Measurements from ENCODE around the gene BMP3. TPM values are rescaled to one million over a fixed set of nuclear protein-coding genes. Genes with fewer than 3 reads are reported as not detected.

The BMP3 gene
- total and polyA plus RNA-seq, 7 experiments from 2014 or later = not detected

DNA sequence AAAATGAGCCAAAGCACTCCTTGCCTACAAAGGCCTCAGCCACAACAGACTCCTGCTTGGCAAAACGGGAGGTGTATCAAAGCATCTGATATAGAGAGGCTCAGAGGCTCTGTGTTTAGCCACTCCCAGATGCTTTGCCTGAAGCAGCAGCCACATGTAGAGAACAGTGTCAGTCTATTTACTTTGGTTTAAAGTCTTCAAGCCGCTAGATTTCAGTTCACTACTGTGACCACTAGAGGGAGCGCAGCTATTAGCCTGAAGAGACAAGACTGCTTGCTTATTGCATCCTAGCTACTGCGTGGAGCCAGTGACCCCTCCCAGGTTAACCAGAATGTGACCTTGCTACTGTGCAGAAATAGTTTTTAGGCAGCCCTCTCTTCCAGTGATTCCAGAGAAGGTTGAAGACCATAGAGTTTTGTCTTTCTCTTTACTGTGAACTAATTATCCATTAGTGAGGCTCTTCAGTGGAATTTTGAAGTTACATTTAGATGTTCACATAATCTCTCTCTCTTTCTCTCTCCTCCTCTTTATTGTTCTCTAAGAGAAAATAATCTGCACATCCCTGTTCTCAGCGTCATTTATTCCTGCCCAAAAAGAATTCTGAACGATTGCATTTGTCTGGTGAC, 39.3 kb downstream of the BMP3 start:
- POLR2A ChIA-PET = no interaction called here
- Histone ChIP-seq H3K4me1 (ENCODE audit: control insufficient read depth in 2 of 2, insufficient read depth in 2 of 2, low read length in 2 of 2) (no peaks in the 10 kb centered on the region), H3K27ac (ENCODE audit: low read depth, low read length) (no peak overlapping the region), H3K9me3 (ENCODE audit: control insufficient read depth in 2 of 3, low read length in 3 of 3) (no peaks in the 10 kb centered on the region), H3K27me3 (ENCODE audit: control insufficient read depth in 2 of 2, insufficient read depth in 2 of 2, low read length in 2 of 2) (no peaks in the 10 kb centered on the region), H3K36me3 (ENCODE audit: control insufficient read depth in 2 of 3, insufficient read depth in 3 of 3, low read length in 3 of 3) (no peaks in the 10 kb centered on the region), H3K4me3 (ENCODE audit: low read length) (no peak overlapping the region)
- peak in 8 of 9 donors; percentile 38 to 67 (median 56) for DNase-seq
- Mint-ChIP-seq H3K4me3 (no peak overlapping the region), H3K9me3 (no peaks in the 10 kb centered on the region), H3K4me1 (peaks cover 0 to 5% (median 0%) of the 10 kb centered on the region in 7 donors), H3K27me3 (peaks cover 6 to 24% (median 7%) of the 10 kb centered on the region in 5 donors), H3K36me3 (no peaks in the 10 kb centered on the region), H3K27ac (no peak overlapping the region)
- intact Hi-C loops (cut with micrococcal nuclease) = loop anchor here (1.0 kb wide), 2 partner anchors 190 to 281 kb away; no protein-coding TSS in a partner anchor
- peak; percentile 95 for ATAC-seq
- CTCF ChIA-PET = interaction anchor here (0.6 to 2.6 kb wide), 6 partner anchors 10 to 801 kb away, joined by 3 to 10 read pairs (median 5); no protein-coding TSS in a partner anchor

DNA sequence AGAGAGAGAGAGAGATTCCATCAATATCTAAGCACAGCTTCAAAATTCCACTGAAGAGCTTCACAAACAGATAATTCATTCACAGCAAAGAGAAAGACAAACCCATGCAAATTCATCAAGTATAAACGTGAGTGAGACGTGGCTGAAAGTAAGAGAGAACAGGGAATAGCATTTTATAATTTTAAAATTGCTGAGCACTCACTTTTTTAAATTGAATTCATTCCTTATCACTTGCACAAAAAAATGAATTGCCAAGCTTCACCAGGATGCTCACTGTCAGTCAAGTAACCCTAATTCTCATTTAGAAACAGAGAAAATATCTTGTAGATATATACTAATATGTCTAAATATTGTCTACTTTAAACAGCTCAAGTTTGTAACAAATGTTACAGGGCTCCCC, 40.5 kb downstream of the BMP3 start:
- Mint-ChIP-seq H3K4me3 (no peak overlapping the region), H3K27ac (no peak overlapping the region), H3K4me1 (peaks cover 0 to 5% (median 0%) of the 10 kb centered on the region in 7 donors), H3K9me3 (no peaks in the 10 kb centered on the region), H3K27me3 (peaks cover 0 to 27% (median 10%) of the 10 kb centered on the region in 5 donors), H3K36me3 (no peaks in the 10 kb centered on the region)
- H3K27me3 ChIP-seq (ENCODE audit: control insufficient read depth in 2 of 2, insufficient read depth in 2 of 2, low read length in 2 of 2) = no peaks in the 10 kb centered on the region
- H3K4me1 ChIP-seq (ENCODE audit: control insufficient read depth in 2 of 2, insufficient read depth in 2 of 2, low read length in 2 of 2) = no peaks in the 10 kb centered on the region
- H3K9me3 ChIP-seq (ENCODE audit: control insufficient read depth in 2 of 3, low read length in 3 of 3) = no peaks in the 10 kb centered on the region
- H3K36me3 ChIP-seq (ENCODE audit: control insufficient read depth in 2 of 3, insufficient read depth in 3 of 3, low read length in 3 of 3) = no peaks in the 10 kb centered on the region
- H3K27ac ChIP-seq (ENCODE audit: low read depth, low read length) = no peak overlapping the region
- no peak for DNase-seq
- no peak for ATAC-seq
- intact Hi-C loops (cut with micrococcal nuclease) = no loop called here
- no peak overlapping the region for H3K4me3 ChIP-seq (ENCODE audit: low read length)
- ChIA-PET CTCF (interaction anchor here (1.3 to 2.6 kb wide), 3 partner anchors 13 to 281 kb away, joined by 3 to 10 read pairs (median 7); no protein-coding TSS in a partner anchor), POLR2A (no interaction called here)

DNA sequence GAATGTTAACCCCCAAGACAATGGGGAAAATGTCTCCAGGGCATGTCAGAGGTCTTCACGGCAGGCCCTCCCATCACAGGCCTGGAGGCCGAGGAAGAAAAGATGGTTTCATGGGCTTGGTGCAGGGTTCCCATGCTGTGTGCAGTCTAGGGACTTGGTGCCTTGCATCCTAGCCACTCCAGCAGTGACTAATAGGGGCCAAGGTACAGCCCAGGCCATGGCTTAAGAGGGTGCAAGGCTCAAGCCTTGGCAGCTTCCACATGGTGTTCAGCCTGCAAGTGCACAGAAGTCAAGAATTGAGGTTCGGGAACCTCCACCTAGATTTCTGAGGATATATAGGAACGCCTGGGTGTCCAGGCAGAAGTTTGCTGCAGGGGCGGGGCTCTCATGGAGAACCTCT, 50.6 kb downstream of the BMP3 start:
- Mint-ChIP-seq H3K36me3 (no peaks in the 10 kb centered on the region), H3K27ac (no peak overlapping the region), H3K4me3 (no peak overlapping the region), H3K9me3 (peaks cover 0 to 9% (median 0%) of the 10 kb centered on the region in 11 donors), H3K4me1 (no peaks in the 10 kb centered on the region), H3K27me3 (peaks cover 0 to 13% (median 5%) of the 10 kb centered on the region in 5 donors)
- no peaks in the 10 kb centered on the region for H3K36me3 ChIP-seq (ENCODE audit: control insufficient read depth in 2 of 3, insufficient read depth in 3 of 3, low read length in 3 of 3)
- no peaks in the 10 kb centered on the region for H3K27me3 ChIP-seq (ENCODE audit: control insufficient read depth in 2 of 2, insufficient read depth in 2 of 2, low read length in 2 of 2)
- no peak overlapping the region for H3K27ac ChIP-seq (ENCODE audit: low read depth, low read length)
- ChIA-PET POLR2A (no interaction called here), CTCF (no interaction called here)
- DNase-seq (no peak), ATAC-seq (no peak)
- intact Hi-C loops (cut with micrococcal nuclease) = no loop called here
- no peak overlapping the region for H3K4me3 ChIP-seq (ENCODE audit: low read length)
- no peaks in the 10 kb centered on the region for H3K4me1 ChIP-seq (ENCODE audit: control insufficient read depth in 2 of 2, insufficient read depth in 2 of 2, low read length in 2 of 2)
- H3K9me3 ChIP-seq (ENCODE audit: control insufficient read depth in 2 of 3, low read length in 3 of 3) = no peaks in the 10 kb centered on the region

DNA sequence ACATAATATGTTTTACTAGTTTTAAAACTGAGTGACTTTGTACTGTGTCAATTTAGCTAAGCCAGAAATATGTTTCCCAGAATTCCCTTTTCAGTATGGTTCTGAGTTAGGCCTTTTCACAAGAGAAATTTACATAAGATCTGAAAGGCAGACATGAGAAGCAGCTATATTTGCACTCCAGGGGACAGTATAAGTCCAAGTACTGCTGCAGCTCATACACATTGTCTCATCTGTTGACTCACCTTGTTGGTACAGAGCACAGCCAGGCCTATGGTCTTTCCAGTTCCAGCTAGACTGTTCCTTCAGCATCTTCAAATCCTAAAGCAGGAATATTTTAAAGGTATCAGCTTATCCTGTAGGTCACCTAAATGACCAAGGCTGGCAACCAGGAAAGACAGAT, 53.5 kb downstream of the BMP3 start:
- H3K4me1 Mint-ChIP-seq = no peaks in the 10 kb centered on the region
- CTCF ChIA-PET = interaction anchor here (0.6 to 3.2 kb wide), 3 partner anchors 9 to 268 kb away, joined by 4 to 10 read pairs (median 5); no protein-coding TSS in a partner anchor
- H3K9me3 ChIP-seq (ENCODE audit: control insufficient read depth in 2 of 3, low read length in 3 of 3) = no peaks in the 10 kb centered on the region
- no peaks in the 10 kb centered on the region for H3K4me1 ChIP-seq (ENCODE audit: control insufficient read depth in 2 of 2, insufficient read depth in 2 of 2, low read length in 2 of 2)
- DNase-seq (no peak), ATAC-seq (no peak)
- H3K9me3 Mint-ChIP-seq = peaks cover 0 to 9% (median 0%) of the 10 kb centered on the region in 11 donors
- intact Hi-C loops (cut with micrococcal nuclease) = no loop called here
- H3K4me3 Mint-ChIP-seq = no peak overlapping the region
- no peak overlapping the region for H3K27ac Mint-ChIP-seq
- no peak overlapping the region for H3K4me3 ChIP-seq (ENCODE audit: low read length)
- POLR2A ChIA-PET = no interaction called here
- H3K27me3 Mint-ChIP-seq = peaks cover 0 to 11% (median 5%) of the 10 kb centered on the region in 5 donors
- no peak overlapping the region for H3K27ac ChIP-seq (ENCODE audit: low read depth, low read length)
- no peaks in the 10 kb centered on the region for H3K36me3 Mint-ChIP-seq
- H3K36me3 ChIP-seq (ENCODE audit: control insufficient read depth in 2 of 3, insufficient read depth in 3 of 3, low read length in 3 of 3) = no peaks in the 10 kb centered on the region
- H3K27me3 ChIP-seq (ENCODE audit: control insufficient read depth in 2 of 2, insufficient read depth in 2 of 2, low read length in 2 of 2) = no peaks in the 10 kb centered on the region

DNA sequence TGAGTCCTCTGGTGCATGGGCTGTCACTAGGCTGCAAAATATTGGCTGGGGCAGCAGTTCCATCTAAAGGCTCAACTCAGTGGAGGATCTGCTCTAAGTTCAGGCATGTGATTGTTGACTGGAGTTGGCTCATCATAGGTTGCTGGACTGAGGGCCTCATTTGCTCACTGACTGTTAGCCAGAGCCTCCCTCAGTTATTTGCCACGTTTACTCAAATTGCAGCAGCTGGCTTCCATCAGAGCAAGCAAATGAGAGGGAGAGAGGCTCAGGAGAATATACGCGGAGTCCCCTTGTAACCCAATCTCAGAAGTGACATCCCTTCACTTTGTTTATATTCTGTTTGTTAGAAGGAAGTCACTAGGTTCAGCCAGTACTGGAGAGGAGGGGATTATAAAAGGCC, 54.1 kb downstream of the BMP3 start:
- Histone ChIP-seq H3K27me3 (ENCODE audit: control insufficient read depth in 2 of 2, insufficient read depth in 2 of 2, low read length in 2 of 2) (no peaks in the 10 kb centered on the region), H3K9me3 (ENCODE audit: control insufficient read depth in 2 of 3, low read length in 3 of 3) (no peaks in the 10 kb centered on the region), H3K4me3 (ENCODE audit: low read length) (no peak overlapping the region), H3K36me3 (ENCODE audit: control insufficient read depth in 2 of 3, insufficient read depth in 3 of 3, low read length in 3 of 3) (no peaks in the 10 kb centered on the region), H3K27ac (ENCODE audit: low read depth, low read length) (no peak overlapping the region), H3K4me1 (ENCODE audit: control insufficient read depth in 2 of 2, insufficient read depth in 2 of 2, low read length in 2 of 2) (no peaks in the 10 kb centered on the region)
- ChIA-PET POLR2A (no interaction called here), CTCF (interaction anchor here (0.6 to 3.2 kb wide), 3 partner anchors 9 to 267 kb away, joined by 4 to 10 read pairs (median 5); no protein-coding TSS in a partner anchor)
- Mint-ChIP-seq H3K4me3 (no peak overlapping the region), H3K9me3 (peaks cover 0 to 9% (median 0%) of the 10 kb centered on the region in 11 donors), H3K4me1 (no peaks in the 10 kb centered on the region), H3K27ac (no peak overlapping the region), H3K36me3 (no peaks in the 10 kb centered on the region), H3K27me3 (peaks cover 0 to 13% (median 5%) of the 10 kb centered on the region in 5 donors)
- intact Hi-C loops (cut with micrococcal nuclease) = no loop called here
- DNase-seq = no peak
- no peak for ATAC-seq

DNA sequence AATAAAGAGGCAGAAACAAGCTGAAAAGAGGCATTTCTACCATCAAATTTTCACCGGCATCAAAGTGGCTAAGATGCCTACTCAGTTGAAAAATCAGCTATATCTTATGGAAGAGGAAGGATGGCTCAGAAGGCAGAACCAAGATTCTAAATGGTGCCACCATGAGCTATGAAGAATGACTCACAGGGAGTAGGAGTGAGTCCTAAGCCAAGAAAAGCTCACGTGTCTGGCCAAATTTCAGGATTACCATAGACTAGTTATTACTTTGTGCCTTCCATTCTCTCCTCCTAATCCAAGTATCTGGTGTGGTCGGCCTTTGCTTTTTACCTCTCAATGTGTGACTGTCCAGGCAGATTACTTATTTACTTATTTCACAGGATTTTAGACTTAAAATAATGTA, 54.8 kb downstream of the BMP3 start:
- Histone ChIP-seq H3K4me1 (ENCODE audit: control insufficient read depth in 2 of 2, insufficient read depth in 2 of 2, low read length in 2 of 2) (no peaks in the 10 kb centered on the region), H3K4me3 (ENCODE audit: low read length) (no peak overlapping the region), H3K9me3 (ENCODE audit: control insufficient read depth in 2 of 3, low read length in 3 of 3) (no peaks in the 10 kb centered on the region), H3K27me3 (ENCODE audit: control insufficient read depth in 2 of 2, insufficient read depth in 2 of 2, low read length in 2 of 2) (no peaks in the 10 kb centered on the region), H3K36me3 (ENCODE audit: control insufficient read depth in 2 of 3, insufficient read depth in 3 of 3, low read length in 3 of 3) (no peaks in the 10 kb centered on the region), H3K27ac (ENCODE audit: low read depth, low read length) (no peak overlapping the region)
- Mint-ChIP-seq H3K27ac (no peak overlapping the region), H3K4me1 (no peaks in the 10 kb centered on the region), H3K4me3 (no peak overlapping the region), H3K9me3 (peaks cover 0 to 9% (median 0%) of the 10 kb centered on the region in 11 donors), H3K36me3 (no peaks in the 10 kb centered on the region), H3K27me3 (peaks cover 0 to 13% (median 5%) of the 10 kb centered on the region in 5 donors)
- no peak for DNase-seq
- ATAC-seq = no peak
- intact Hi-C loops (cut with micrococcal nuclease) = no loop called here
- ChIA-PET CTCF (interaction anchor here (0.7 to 3.2 kb wide), 2 partner anchors 15 to 69 kb away, joined by 3 to 10 read pairs; no protein-coding TSS in a partner anchor), POLR2A (no interaction called here)

DNA sequence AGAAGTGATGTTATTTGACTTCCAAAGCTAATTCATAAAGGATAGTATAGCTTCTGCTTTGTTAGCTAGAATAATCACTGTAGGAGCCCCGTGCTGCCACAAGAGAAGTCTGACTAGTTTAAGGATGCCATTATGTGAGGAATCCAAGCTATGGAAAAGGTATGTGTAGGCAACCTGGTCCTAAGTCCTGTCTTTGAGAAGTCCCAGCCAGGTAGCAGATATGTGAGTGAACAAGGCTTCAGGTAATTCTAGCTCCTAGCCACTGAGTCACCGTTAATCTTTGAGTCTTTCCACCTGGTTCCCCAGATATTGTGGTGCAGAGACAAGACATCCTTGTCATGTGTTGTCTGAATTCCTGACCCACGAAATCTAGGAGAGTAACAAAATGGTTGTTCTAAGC, 55.5 kb downstream of the BMP3 start:
- H3K4me1 Mint-ChIP-seq = no peaks in the 10 kb centered on the region
- no peak overlapping the region for H3K27ac Mint-ChIP-seq
- peaks cover 0 to 13% (median 0%) of the 10 kb centered on the region in 5 donors for H3K27me3 Mint-ChIP-seq
- H3K4me3 Mint-ChIP-seq = no peak overlapping the region
- ChIA-PET CTCF (interaction anchor here (3.2 kb wide), 1 partner anchor 15 kb away, joined by 10 read pairs; no protein-coding TSS in a partner anchor), POLR2A (no interaction called here)
- Histone ChIP-seq H3K27ac (ENCODE audit: low read depth, low read length) (no peak overlapping the region), H3K36me3 (ENCODE audit: control insufficient read depth in 2 of 3, insufficient read depth in 3 of 3, low read length in 3 of 3) (no peaks in the 10 kb centered on the region), H3K9me3 (ENCODE audit: control insufficient read depth in 2 of 3, low read length in 3 of 3) (no peaks in the 10 kb centered on the region), H3K4me3 (ENCODE audit: low read length) (no peak overlapping the region), H3K4me1 (ENCODE audit: control insufficient read depth in 2 of 2, insufficient read depth in 2 of 2, low read length in 2 of 2) (no peaks in the 10 kb centered on the region), H3K27me3 (ENCODE audit: control insufficient read depth in 2 of 2, insufficient read depth in 2 of 2, low read length in 2 of 2) (no peaks in the 10 kb centered on the region)
- intact Hi-C loops (cut with micrococcal nuclease) = no loop called here
- peaks cover 0 to 9% (median 0%) of the 10 kb centered on the region in 11 donors for H3K9me3 Mint-ChIP-seq
- no peaks in the 10 kb centered on the region for H3K36me3 Mint-ChIP-seq
- no peak for DNase-seq
- no peak for ATAC-seq
